ENCODE results near the gene NOMO2.
"Not testable (repeated sequence)": the region's sequence is repeated elsewhere in the genome, so short reads cannot be mapped to it uniquely, and the experiment has no call there.

Gene NOMO2

DNA sequence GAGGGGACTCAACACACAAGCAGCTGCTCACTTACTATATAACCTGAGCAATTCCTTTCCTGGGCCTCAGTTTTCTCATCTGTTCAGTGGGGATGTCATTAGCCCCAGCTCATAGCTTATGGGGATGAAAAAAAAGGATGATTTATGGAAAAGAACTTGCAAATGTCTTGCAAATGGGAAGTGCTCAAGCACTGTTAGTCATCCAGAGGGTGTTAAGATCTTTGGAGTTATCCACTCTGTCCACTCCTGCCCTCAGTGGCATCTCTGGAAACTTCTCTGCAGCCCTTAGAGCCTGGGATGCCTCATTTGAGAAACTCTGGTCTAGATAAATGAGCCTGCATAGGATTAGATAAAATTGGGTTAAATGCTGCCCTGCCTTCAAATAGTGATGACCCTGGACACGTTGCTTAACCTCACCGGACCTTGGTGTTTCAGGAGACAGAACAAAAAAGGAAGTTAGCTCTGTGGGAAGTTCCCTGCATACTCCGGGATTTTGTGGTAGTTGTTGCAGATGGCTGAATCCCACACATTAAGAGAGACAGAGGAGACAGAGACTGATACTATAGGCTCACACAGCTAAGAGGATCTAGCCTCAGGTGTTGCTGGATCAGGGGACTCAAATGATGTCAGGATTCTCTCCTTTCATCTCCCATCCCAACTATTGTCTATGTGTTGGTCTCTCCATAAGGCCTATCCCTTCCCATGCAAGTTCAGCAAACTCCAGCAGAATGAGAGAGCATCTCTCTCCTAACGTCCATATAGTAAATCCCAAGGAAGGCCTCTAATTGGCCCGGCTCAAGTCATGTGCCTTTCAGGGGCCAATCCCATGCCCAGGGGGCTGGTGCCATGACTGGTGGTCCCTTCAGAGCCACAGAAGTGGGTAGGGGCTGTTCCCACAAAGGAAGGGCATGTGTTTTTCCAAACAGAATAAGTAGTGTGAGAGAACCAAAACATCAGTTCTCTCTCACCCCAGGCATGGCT, 25.0 kb upstream of the NOMO2 start:
- H3K27me3 ChIP-seq; DNase-seq; H3K36me3 ChIP-seq; H3K4me3 ChIP-seq (ENCODE audit: low read depth, low read length); H3K4me1 ChIP-seq; H3K9me3 ChIP-seq: not testable (repeated sequence)

GRCh38 chr16:18585789-18586188, 23.9 kb upstream of the NOMO2 start:
- H3K4me3 ChIP-seq (ENCODE audit: low read depth, low read length); H3K9me3 ChIP-seq; H3K4me1 ChIP-seq; H3K27me3 ChIP-seq; H3K36me3 ChIP-seq; DNase-seq: not testable (repeated sequence)

- TF ChIP-seq, protein P1, sequence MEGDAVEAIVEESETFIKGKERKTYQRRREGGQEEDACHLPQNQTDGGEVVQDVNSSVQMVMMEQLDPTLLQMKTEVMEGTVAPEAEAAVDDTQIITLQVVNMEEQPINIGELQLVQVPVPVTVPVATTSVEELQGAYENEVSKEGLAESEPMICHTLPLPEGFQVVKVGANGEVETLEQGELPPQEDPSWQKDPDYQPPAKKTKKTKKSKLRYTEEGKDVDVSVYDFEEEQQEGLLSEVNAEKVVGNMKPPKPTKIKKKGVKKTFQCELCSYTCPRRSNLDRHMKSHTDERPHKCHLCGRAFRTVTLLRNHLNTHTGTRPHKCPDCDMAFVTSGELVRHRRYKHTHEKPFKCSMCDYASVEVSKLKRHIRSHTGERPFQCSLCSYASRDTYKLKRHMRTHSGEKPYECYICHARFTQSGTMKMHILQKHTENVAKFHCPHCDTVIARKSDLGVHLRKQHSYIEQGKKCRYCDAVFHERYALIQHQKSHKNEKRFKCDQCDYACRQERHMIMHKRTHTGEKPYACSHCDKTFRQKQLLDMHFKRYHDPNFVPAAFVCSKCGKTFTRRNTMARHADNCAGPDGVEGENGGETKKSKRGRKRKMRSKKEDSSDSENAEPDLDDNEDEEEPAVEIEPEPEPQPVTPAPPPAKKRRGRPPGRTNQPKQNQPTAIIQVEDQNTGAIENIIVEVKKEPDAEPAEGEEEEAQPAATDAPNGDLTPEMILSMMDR (IDR thresholded peaks at IDR 0.05; ENCODE audit: low read depth, low read length), result no peak
These were observed 21.0 kb upstream of the NOMO2 start for GRCh38 chr16:18582902-18583301.

DNA sequence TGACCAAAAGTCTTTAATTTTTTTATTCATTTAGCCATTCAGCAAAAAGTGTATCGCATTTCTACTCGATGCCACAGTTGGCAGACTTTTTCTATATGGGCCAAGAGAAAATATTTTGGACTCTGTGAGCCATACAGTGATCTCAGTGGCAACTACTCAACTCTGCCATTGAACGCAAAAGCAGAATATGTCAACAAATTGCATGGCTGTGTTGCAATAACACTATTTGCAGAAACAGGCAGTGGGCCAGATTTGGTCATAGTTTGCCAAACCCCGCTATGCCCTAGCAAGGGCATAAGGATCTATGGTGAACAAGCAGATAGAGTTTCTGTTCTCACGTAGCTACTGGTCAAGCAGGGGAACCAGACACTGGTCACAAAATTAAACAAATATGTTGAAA, 18.5 kb upstream of the NOMO2 start:
- H3K4me1 ChIP-seq; H3K9me3 ChIP-seq; H3K36me3 ChIP-seq; DNase-seq; H3K27me3 ChIP-seq; H3K4me3 ChIP-seq (ENCODE audit: low read depth, low read length): not testable (repeated sequence)

More at GRCh38 chr16:18582902-18583301, 21.0 kb upstream of the NOMO2 start:
- Histone ChIP-seq H3K4me1 (no peaks in the 10 kb centered on the region), H3K36me3 (no peaks in the 10 kb centered on the region), H3K9me3 (no peaks in the 10 kb centered on the region), H3K4me3 (ENCODE audit: low read depth, low read length) (no peak overlapping the region), H3K27me3 (no peaks in the 10 kb centered on the region)
- no peak for DNase-seq

DNA sequence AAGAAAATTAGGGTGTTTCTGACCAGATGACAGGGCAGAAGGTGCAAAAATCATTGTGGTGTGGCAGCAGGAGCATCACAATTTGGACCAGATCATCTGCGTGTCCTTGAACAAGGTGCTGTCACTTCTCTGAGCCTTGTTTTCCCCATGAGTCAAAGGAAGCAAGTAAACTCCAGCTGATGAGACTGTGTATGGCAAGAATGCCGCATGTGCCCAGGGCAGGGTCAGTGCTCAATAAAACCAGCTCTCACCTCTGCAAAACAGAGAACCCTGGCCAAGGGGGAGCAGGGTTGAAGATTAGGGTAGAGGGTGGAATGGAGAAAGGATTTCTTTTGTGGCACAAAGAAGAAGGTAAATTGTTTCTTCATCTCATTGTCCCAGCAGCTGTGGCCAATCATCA, 17.4 kb upstream of the NOMO2 start:
- H3K27me3 ChIP-seq; H3K9me3 ChIP-seq; DNase-seq; H3K4me3 ChIP-seq (ENCODE audit: low read depth, low read length); H3K36me3 ChIP-seq; H3K4me1 ChIP-seq: not testable (repeated sequence)

DNA sequence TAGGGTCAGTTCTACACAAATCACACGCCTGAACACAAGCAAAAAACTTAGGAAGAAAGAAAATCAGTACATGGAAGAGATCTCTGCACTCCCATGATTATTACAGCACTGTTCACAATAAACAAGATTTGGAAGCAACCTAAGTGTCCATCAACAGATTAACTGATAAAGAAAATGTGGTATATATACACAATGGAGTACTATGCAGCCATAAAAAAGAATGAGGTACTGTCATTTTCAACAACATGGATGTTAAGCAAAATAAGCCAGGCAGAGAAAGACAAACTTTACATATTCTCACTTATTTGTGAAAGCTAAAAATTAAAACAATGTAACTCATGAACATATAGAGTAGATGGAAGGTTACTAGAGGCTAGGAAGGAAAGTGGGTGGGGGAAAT, 16.0 kb upstream of the NOMO2 start:
- H3K36me3 ChIP-seq; DNase-seq; H3K4me3 ChIP-seq (ENCODE audit: low read depth, low read length); H3K9me3 ChIP-seq; H3K4me1 ChIP-seq; H3K27me3 ChIP-seq: not testable (repeated sequence)

DNA sequence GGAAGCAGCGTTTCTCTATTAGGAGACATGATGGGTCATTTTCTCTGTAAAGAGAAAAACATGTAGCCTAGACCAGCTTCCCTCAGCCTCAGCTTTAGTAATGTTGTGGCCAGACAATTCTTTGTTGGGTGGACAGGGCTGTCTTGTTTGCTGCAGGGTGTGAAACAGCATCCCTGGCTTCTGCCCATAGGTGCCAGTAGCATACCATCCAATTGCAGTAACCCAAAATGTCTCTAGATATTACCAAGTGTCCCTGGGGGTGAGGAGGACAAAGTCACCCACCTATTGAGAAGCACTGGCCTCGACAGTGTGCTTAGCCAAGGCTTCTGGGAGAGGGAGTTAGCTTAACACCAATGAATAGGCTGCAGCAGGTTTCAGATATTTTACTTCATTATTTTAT, 14.0 kb upstream of the NOMO2 start:
- not testable (repeated sequence) for H3K36me3 ChIP-seq; H3K9me3 ChIP-seq; H3K27me3 ChIP-seq; H3K4me3 ChIP-seq (ENCODE audit: low read depth, low read length); DNase-seq; H3K4me1 ChIP-seq

- not testable (repeated sequence) for H3K36me3 ChIP-seq; H3K4me3 ChIP-seq (ENCODE audit: low read depth, low read length); DNase-seq; H3K9me3 ChIP-seq; H3K4me1 ChIP-seq; H3K27me3 ChIP-seq
These were observed 13.5 kb upstream of the NOMO2 start for GRCh38 chr16:18575298-18575917.

DNA sequence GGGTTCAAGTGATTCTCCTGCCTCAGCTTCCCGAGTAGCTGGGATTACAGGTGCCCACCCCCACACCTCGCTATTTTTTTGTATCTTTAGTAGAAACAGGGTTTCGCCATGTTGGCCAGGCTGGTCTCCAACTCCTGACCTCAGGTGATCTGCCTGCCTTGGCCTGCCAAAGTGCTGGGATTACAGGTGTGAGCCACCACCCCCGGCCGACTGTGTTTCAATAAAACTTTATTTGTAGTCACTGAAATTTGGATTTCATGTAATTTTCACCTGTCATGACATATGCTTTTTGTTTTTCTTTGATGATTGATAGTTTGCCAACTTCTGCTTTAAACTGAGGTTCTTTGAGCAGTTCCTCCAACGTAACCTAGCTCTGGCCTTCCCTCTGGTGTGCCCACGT, 12.0 kb upstream of the NOMO2 start:
- H3K27me3 ChIP-seq; H3K9me3 ChIP-seq; DNase-seq; H3K4me3 ChIP-seq (ENCODE audit: low read depth, low read length); H3K36me3 ChIP-seq; H3K4me1 ChIP-seq: not testable (repeated sequence)

DNA sequence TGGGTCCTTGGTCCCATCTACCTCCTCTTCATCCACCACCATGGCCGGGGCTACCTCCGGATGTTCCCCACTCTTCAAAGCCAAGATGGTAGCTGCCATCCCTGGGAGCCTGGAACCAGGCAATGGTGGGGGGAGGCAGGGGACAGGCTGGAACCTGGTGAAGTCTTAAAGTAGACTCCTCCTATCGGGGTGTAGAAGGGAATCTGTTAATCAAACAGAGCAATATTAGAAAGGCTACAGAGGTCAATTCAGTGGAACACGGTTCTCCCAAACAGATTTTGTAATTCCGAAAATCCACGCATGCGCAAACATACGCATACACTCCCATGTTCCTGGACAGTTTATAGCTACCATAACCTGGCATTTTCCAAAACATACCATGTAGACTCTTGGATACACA, 11.1 kb upstream of the NOMO2 start:
- not testable (repeated sequence) for DNase-seq; H3K4me1 ChIP-seq; H3K27me3 ChIP-seq; H3K9me3 ChIP-seq; H3K4me3 ChIP-seq (ENCODE audit: low read depth, low read length); H3K36me3 ChIP-seq

DNA sequence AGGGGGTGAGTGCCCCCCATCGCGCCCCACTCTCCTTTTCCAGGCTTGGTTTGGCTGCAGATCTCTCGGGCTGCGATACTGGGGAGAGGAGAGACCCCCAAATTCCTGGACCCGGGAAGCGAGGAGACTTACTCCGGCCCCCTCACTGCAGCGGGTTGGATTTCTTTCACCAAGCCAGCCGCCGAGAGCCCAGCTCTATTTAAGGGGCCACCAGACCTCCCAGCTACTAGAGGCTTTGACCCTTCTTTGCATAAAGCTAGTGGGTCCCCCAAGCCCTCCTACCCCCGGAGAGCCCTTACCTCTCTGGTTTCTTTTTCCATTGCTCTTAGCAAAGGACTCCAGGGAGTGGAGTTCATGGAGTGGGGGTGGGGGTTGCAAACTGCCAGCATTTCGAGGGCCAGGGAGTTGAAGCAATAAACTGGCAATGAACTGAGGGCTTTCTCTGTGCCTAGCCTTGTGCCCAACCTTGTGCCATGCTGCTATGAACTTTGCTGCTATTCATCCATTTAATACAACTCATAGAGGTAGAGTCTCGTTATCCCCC, 9.5 kb upstream of the NOMO2 start:
- not testable (repeated sequence) for H3K4me1 ChIP-seq, H3K9me3 ChIP-seq, H3K27me3 ChIP-seq, DNase-seq, H3K36me3 ChIP-seq
- peak overlapping the region; percentile 31 for H3K4me3 ChIP-seq (ENCODE audit: low read depth, low read length)

- not testable (repeated sequence) for H3K4me3 ChIP-seq (ENCODE audit: low read depth, low read length); H3K9me3 ChIP-seq; H3K27me3 ChIP-seq; H3K4me1 ChIP-seq; DNase-seq; H3K36me3 ChIP-seq
These were observed 8.8 kb upstream of the NOMO2 start for GRCh38 chr16:18570529-18571306.

DNA sequence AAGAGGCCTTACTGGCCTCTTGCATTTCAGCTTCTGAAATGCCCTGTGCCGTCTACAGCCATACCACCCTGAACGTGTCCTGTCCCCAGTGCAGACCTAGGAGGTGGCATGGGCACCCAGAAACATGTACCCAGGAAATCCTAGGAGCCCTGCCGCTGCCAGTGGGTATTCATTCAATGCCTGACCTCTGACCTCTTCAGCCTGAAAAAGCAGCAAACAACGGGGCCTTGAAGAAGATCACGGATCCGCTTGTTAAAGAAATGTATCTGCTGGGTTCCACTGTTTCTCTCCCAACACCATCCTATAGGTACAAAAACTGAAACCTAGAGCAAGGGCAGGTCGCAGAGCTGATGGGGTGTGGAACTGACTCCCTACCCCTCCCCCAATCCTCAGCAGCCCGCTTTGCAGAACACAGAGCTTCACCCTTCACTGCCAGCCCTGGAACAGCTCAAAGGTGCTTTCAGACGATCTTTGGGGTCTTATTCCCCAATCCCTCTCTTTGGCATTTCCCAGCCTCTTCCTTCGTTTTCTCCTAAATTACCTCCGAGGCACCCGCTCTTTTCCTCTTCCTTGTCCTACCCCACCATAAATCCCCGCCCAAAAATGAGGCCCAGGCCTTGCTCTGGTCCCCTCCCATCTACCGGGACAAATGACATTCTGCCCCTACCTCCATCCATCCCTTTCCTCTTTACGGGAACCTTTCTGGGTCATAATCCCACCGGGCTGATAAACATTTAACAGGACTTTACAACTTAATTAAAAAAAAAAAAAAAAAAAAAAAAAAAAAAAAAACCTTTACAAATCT, 1.3 kb downstream of the NOMO2 start:
- H3K36me3 ChIP-seq, DNase-seq, H3K4me1 ChIP-seq, H3K27me3 ChIP-seq, H3K9me3 ChIP-seq: not testable (repeated sequence)
- peak overlapping the region; percentile 53 for H3K4me3 ChIP-seq (ENCODE audit: low read depth, low read length)

DNA sequence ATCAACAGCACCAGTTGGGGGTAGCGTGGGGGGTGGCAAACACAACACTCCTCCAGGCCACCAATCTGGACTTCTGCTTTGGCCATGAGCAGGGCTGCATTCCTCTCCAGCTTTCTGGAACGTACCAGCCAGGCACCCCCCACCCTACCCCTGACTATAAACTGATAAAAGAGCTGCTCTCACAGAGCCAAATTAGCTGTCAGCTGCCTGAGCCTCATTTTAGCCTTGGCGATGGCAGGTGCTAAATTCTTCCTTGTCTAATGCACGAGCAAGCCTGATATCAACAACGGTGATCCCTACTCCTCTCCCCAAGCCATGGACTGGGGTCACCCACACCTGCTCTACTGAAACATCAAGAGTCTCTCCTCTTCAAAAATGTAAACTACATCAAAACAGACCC, 8.2 kb downstream of the NOMO2 start:
- H3K36me3 ChIP-seq; DNase-seq; H3K9me3 ChIP-seq; H3K4me1 ChIP-seq; H3K27me3 ChIP-seq; H3K4me3 ChIP-seq (ENCODE audit: low read depth, low read length): not testable (repeated sequence)
